NCI-H524 treated with DMSO at 0.1 percent for 48 hours (cell line): ENCODE measurements around the gene ZXDC.

Experiments used
- DNase-seq: peaks from one replicate; lab custom pipeline; 2025; lab: John Stamatoyannopoulos, UW

Gene ZXDC

GRCh38 chr3:126435456-126436315 is 40.0 kb downstream of the ZXDC start:
- no peak for DNase-seq

- no peak for DNase-seq
Measured at GRCh38 chr3:126434931-126435411, 40.7 kb downstream of the ZXDC start.

GRCh38 chr3:126434264-126434590 is 41.5 kb downstream of the ZXDC start:
- DNase-seq = no peak

- no peak for DNase-seq
Measured at GRCh38 chr3:126433496-126434263, 42.0 kb downstream of the ZXDC start.

GRCh38 chr3:126433105-126433430 is 42.6 kb downstream of the ZXDC start:
- DNase-seq = no peak

GRCh38 chr3:126432361-126433104 is 43.2 kb downstream of the ZXDC start:
- DNase-seq = no peak

GRCh38 chr3:126431103-126431534 is 44.6 kb downstream of the ZXDC start:
- no peak for DNase-seq

- DNase-seq = no peak
Measured at GRCh38 chr3:126424751-126425150, 50.9 kb downstream of the ZXDC start.

- DNase-seq = no peak
Measured at GRCh38 chr3:126424039-126424717, 51.5 kb downstream of the ZXDC start.

- DNase-seq = no peak
Measured at GRCh38 chr3:126423191-126424038, 52.3 kb downstream of the ZXDC start.

GRCh38 chr3:126422571-126423091 is 53.1 kb downstream of the ZXDC start:
- DNase-seq = no peak

- no peak for DNase-seq
Measured at GRCh38 chr3:126422121-126422520, 53.6 kb downstream of the ZXDC start.

- no peak for DNase-seq
Measured at GRCh38 chr3:126421573-126422119, 54.0 kb downstream of the ZXDC start.

- DNase-seq = no peak
Measured at GRCh38 chr3:126419886-126420786, 55.6 kb downstream of the ZXDC start.

GRCh38 chr3:126419151-126419703 is 56.5 kb downstream of the ZXDC start:
- no peak for DNase-seq

GRCh38 chr3:126418661-126419131 is 57.0 kb downstream of the ZXDC start:
- DNase-seq = no peak

GRCh38 chr3:126417981-126418530 is 57.6 kb downstream of the ZXDC start:
- DNase-seq = no peak

- DNase-seq = no peak
Measured at GRCh38 chr3:126417515-126417914, 58.2 kb downstream of the ZXDC start.

- DNase-seq = no peak
Measured at GRCh38 chr3:126416943-126417342, 58.7 kb downstream of the ZXDC start.
